ENCODE measurements around the gene ETV5. TPM values are rescaled to one million over a fixed set of nuclear protein-coding genes. Genes with fewer than 3 reads are reported as not detected.

The ETV5 gene
- total RNA-seq, 1 donor from 2014 or later, result 16.3 TPM

GRCh38 chr3:186070133-186070532, 38.8 kb downstream of the ETV5 start:
- H3K4me3 Mint-ChIP-seq, result no peak overlapping the region
- Histone ChIP-seq H3K79me2 (ENCODE audit: low read depth) (no peaks in the 10 kb centered on the region), H3K27me3 (no peaks in the 10 kb centered on the region), H3F3A (ENCODE audit: low read depth) (no peaks in the 10 kb centered on the region), H2AFZ (replicated peaks) (no peak overlapping the region), H3K4me3 (no peak overlapping the region), H3K9ac (no peak overlapping the region), H3K4me1 (no peaks in the 10 kb centered on the region), H3K36me3 (no peaks in the 10 kb centered on the region), H3K4me2 (no peak overlapping the region), H4K20me1 (ENCODE audit: low read depth) (no peaks in the 10 kb centered on the region), H3K27ac (no peak overlapping the region), H3K9me3 (ENCODE audit: low read depth) (no peaks in the 10 kb centered on the region)
- H3K27ac Mint-ChIP-seq, result no peak overlapping the region
- H3K36me3 Mint-ChIP-seq, result peaks cover 54% of the 10 kb centered on the region
- no peak for TF ChIP-seq EZH2 (IDR thresholded peaks at IDR 0.05)
- no peak for TF ChIP-seq CTCF (IDR thresholded peaks at IDR 0.05)
- TF ChIP-seq EZH2phosphoT487 (IDR thresholded peaks at IDR 0.05), result no peak
- no peak for DNase-seq (ENCODE audit: low spot score)
- no peaks in the 10 kb centered on the region for H3K9me3 Mint-ChIP-seq
- no peaks in the 10 kb centered on the region for H3K27me3 Mint-ChIP-seq (ENCODE audit: insufficient read depth, low read depth)
- peaks cover 11% of the 10 kb centered on the region for H3K4me1 Mint-ChIP-seq

GRCh38 chr3:186069199-186069598, 39.7 kb downstream of the ETV5 start:
- Mint-ChIP-seq H3K9me3 (no peaks in the 10 kb centered on the region), H3K27ac (no peak overlapping the region), H3K4me1 (peaks cover 11% of the 10 kb centered on the region), H3K27me3 (ENCODE audit: insufficient read depth, low read depth) (no peaks in the 10 kb centered on the region), H3K36me3 (peaks cover 51% of the 10 kb centered on the region), H3K4me3 (no peak overlapping the region)
- Histone ChIP-seq H3K27me3 (no peaks in the 10 kb centered on the region), H3K27ac (no peak overlapping the region), H3K9me3 (ENCODE audit: low read depth) (no peaks in the 10 kb centered on the region), H3K9ac (no peak overlapping the region), H3K4me2 (no peak overlapping the region), H3F3A (ENCODE audit: low read depth) (no peaks in the 10 kb centered on the region), H2AFZ (replicated peaks) (no peak overlapping the region), H4K20me1 (ENCODE audit: low read depth) (no peaks in the 10 kb centered on the region), H3K4me3 (no peak overlapping the region), H3K79me2 (ENCODE audit: low read depth) (no peaks in the 10 kb centered on the region), H3K36me3 (no peaks in the 10 kb centered on the region), H3K4me1 (no peaks in the 10 kb centered on the region)
- no peak for DNase-seq (ENCODE audit: low spot score)
- TF ChIP-seq CTCF (IDR thresholded peaks at IDR 0.05) (no peak), EZH2phosphoT487 (IDR thresholded peaks at IDR 0.05) (no peak), EZH2 (IDR thresholded peaks at IDR 0.05) (no peak)

GRCh38 chr3:186068243-186068552, 40.7 kb downstream of the ETV5 start:
- no peak overlapping the region for H3K27ac ChIP-seq
- H3K4me2 ChIP-seq, result no peak overlapping the region
- no peaks in the 10 kb centered on the region for H3K27me3 Mint-ChIP-seq (ENCODE audit: insufficient read depth, low read depth)
- H3K4me3 ChIP-seq, result no peak overlapping the region
- no peaks in the 10 kb centered on the region for H3K36me3 ChIP-seq
- H3K4me1 ChIP-seq, result no peaks in the 10 kb centered on the region
- no peaks in the 10 kb centered on the region for H3K9me3 Mint-ChIP-seq
- H3K36me3 Mint-ChIP-seq, result peaks cover 55% of the 10 kb centered on the region
- no peak overlapping the region for H3K4me3 Mint-ChIP-seq
- no peaks in the 10 kb centered on the region for H3K9me3 ChIP-seq (ENCODE audit: low read depth)
- no peaks in the 10 kb centered on the region for H3F3A ChIP-seq (ENCODE audit: low read depth)
- no peak overlapping the region for H3K27ac Mint-ChIP-seq
- H2AFZ ChIP-seq (replicated peaks), result no peak overlapping the region
- H3K9ac ChIP-seq, result no peak overlapping the region
- peaks cover 11% of the 10 kb centered on the region for H3K4me1 Mint-ChIP-seq
- no peak for TF ChIP-seq CTCF (IDR thresholded peaks at IDR 0.05)
- no peak for TF ChIP-seq EZH2 (IDR thresholded peaks at IDR 0.05)
- no peak for TF ChIP-seq EZH2phosphoT487 (IDR thresholded peaks at IDR 0.05)
- no peaks in the 10 kb centered on the region for H3K27me3 ChIP-seq
- no peaks in the 10 kb centered on the region for H3K79me2 ChIP-seq (ENCODE audit: low read depth)
- no peaks in the 10 kb centered on the region for H4K20me1 ChIP-seq (ENCODE audit: low read depth)
- no peak for DNase-seq (ENCODE audit: low spot score)

Data from neural progenitor cell (in vitro differentiated cells).